K562 (cell line): ENCODE results near the gene FANCC. TPM values are rescaled to one million over a fixed set of nuclear protein-coding genes. Genes with fewer than 3 reads are reported as not detected.

ENCODE experiments used
- CSDE1 ChIP-seq, 2 experiments: fragments of 450-650 bp; IDR thresholded peaks; 2 replicates each; pipeline ENCODE4 v1.6.1; 2016; ENCODE audit warnings: mild to moderate bottlenecking in 1 of 2
- ZNF316 ChIP-seq: fragments of 450-650 bp; IDR thresholded peaks from 2 replicates; pipeline ENCODE4 v1.6.1; 2016
- polyA plus RNA-seq, 8 experiments: library from polyadenylated mRNA; depleted of rRNA in 4 of 8; stranded (reverse) in 5 of 8; unstranded in 3 of 8; fragments of >200 nt; fragmentation: Nextera tagmentation in 2 of 8; fragmentation: Illumina TruSeq in 1 of 8; extraction: Ambion mirVana in 2 of 8; extraction: Trizol in 1 of 8; gene quantifications; 2 replicates each; pipeline versions ENCODE4 v1.2.1 to v1.2.3, GENCODE V29; 2011 to 2014; ENCODE audit warnings: inconsistent platforms in 1 of 8, missing spikeins in 1 of 8
- total RNA-seq, 7 experiments: library from RNA; depleted of rRNA in 6 of 7; stranded (reverse); fragments of >200 nt in 6 of 7; fragmentation: Illumina TruSeq in 2 of 7; extraction: Trizol in 2 of 7; gene quantifications; 2 replicates each; pipeline versions ENCODE4 v1.2.1 to v1.2.3, GENCODE V29; 2011 to 2021; ENCODE audit warnings: low replicate concordance in 1 of 7
- TF ChIP-seq, protein P1 (sequence below): fragments of 450-650 bp; IDR thresholded peaks from 2 replicates; pipeline ENCODE4 v1.6.1; 2016; ENCODE audit warnings: mild to moderate bottlenecking, moderate library complexity

The FANCC gene
- total and polyA plus RNA-seq, 9 of the 15 experiments (the other 6 are each of a cell fraction or from before 2014, with no cell fraction given): 4.6 to 18.4 (median 14.2) TPM

DNA sequence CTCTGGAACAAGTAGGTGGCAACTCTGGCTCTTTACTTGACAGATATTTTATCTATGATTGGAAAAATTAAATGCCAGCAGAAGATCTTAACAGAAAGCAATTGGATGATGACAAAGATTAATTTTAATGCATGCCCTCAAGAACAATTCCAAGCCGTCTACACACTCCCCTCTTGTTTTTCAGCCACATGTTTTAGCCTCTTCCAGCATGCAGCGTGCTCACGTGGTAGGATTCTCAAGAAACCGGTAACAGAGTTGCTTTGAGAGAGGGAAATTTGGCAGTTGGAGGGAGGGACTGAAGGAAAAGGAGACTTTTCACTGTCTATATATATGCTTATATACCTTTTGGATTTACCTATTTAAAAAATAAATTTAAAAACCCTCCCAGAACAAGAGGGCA lies 48.3 kb upstream of the FANCC start (continued):
- no peak for TF ChIP-seq CSDE1 (IDR thresholded peaks at IDR 0.05)
- TF ChIP-seq, protein P1, sequence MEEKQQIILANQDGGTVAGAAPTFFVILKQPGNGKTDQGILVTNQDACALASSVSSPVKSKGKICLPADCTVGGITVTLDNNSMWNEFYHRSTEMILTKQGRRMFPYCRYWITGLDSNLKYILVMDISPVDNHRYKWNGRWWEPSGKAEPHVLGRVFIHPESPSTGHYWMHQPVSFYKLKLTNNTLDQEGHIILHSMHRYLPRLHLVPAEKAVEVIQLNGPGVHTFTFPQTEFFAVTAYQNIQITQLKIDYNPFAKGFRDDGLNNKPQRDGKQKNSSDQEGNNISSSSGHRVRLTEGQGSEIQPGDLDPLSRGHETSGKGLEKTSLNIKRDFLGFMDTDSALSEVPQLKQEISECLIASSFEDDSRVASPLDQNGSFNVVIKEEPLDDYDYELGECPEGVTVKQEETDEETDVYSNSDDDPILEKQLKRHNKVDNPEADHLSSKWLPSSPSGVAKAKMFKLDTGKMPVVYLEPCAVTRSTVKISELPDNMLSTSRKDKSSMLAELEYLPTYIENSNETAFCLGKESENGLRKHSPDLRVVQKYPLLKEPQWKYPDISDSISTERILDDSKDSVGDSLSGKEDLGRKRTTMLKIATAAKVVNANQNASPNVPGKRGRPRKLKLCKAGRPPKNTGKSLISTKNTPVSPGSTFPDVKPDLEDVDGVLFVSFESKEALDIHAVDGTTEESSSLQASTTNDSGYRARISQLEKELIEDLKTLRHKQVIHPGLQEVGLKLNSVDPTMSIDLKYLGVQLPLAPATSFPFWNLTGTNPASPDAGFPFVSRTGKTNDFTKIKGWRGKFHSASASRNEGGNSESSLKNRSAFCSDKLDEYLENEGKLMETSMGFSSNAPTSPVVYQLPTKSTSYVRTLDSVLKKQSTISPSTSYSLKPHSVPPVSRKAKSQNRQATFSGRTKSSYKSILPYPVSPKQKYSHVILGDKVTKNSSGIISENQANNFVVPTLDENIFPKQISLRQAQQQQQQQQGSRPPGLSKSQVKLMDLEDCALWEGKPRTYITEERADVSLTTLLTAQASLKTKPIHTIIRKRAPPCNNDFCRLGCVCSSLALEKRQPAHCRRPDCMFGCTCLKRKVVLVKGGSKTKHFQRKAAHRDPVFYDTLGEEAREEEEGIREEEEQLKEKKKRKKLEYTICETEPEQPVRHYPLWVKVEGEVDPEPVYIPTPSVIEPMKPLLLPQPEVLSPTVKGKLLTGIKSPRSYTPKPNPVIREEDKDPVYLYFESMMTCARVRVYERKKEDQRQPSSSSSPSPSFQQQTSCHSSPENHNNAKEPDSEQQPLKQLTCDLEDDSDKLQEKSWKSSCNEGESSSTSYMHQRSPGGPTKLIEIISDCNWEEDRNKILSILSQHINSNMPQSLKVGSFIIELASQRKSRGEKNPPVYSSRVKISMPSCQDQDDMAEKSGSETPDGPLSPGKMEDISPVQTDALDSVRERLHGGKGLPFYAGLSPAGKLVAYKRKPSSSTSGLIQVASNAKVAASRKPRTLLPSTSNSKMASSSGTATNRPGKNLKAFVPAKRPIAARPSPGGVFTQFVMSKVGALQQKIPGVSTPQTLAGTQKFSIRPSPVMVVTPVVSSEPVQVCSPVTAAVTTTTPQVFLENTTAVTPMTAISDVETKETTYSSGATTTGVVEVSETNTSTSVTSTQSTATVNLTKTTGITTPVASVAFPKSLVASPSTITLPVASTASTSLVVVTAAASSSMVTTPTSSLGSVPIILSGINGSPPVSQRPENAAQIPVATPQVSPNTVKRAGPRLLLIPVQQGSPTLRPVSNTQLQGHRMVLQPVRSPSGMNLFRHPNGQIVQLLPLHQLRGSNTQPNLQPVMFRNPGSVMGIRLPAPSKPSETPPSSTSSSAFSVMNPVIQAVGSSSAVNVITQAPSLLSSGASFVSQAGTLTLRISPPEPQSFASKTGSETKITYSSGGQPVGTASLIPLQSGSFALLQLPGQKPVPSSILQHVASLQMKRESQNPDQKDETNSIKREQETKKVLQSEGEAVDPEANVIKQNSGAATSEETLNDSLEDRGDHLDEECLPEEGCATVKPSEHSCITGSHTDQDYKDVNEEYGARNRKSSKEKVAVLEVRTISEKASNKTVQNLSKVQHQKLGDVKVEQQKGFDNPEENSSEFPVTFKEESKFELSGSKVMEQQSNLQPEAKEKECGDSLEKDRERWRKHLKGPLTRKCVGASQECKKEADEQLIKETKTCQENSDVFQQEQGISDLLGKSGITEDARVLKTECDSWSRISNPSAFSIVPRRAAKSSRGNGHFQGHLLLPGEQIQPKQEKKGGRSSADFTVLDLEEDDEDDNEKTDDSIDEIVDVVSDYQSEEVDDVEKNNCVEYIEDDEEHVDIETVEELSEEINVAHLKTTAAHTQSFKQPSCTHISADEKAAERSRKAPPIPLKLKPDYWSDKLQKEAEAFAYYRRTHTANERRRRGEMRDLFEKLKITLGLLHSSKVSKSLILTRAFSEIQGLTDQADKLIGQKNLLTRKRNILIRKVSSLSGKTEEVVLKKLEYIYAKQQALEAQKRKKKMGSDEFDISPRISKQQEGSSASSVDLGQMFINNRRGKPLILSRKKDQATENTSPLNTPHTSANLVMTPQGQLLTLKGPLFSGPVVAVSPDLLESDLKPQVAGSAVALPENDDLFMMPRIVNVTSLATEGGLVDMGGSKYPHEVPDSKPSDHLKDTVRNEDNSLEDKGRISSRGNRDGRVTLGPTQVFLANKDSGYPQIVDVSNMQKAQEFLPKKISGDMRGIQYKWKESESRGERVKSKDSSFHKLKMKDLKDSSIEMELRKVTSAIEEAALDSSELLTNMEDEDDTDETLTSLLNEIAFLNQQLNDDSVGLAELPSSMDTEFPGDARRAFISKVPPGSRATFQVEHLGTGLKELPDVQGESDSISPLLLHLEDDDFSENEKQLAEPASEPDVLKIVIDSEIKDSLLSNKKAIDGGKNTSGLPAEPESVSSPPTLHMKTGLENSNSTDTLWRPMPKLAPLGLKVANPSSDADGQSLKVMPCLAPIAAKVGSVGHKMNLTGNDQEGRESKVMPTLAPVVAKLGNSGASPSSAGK: peak; percentile 85
- TF ChIP-seq ZNF316: no peak
- TF ChIP-seq, all 486 proteins: peak for 4
